ENCODE results near the gene ACE2. TPM values are rescaled to one million over a fixed set of nuclear protein-coding genes. Genes with fewer than 3 reads are reported as not detected.

Gene ACE2
- total RNA-seq, 1 experiment from 2014 or later = not detected

DNA sequence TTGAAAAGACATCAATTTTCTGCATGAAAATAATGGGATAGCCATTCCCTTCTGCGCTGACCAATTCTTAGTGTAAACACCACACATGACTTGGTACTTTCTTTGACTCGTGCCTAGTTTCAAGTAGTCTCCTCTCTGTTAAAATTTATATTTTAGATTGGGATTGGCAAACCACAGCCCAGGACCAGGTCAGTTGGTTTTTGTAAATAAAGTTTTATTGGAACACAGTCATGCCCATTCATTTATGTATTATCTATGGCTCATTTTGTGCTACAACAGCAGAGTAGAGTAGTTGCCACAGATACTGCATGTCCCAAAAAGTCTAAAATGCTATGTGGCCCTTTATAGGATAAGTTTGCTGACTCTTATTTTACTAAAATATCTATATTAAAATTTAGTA lies 53.4 kb downstream of the ACE2 start:
- no peaks in the 10 kb centered on the region for H3K79me1 ChIP-seq (ENCODE audit: insufficient read depth, low read depth, low read length, poor library complexity, severe bottlenecking)
- peaks cover 2% of the 10 kb centered on the region for H3K27me3 Mint-ChIP-seq (ENCODE audit: low read depth)
- H3K4ac ChIP-seq (ENCODE audit: low read depth, low read length) = no peak overlapping the region
- no peak overlapping the region for H2BK15ac ChIP-seq (ENCODE audit: low read depth, low read length)
- H3K9me3 Mint-ChIP-seq = no peaks in the 10 kb centered on the region
- H3K4me3 Mint-ChIP-seq = no peak overlapping the region
- no peak overlapping the region for H2BK120ac ChIP-seq (ENCODE audit: low read depth, low read length, poor library complexity, severe bottlenecking)
- H2BK5ac ChIP-seq (ENCODE audit: insufficient read length, low read length) = no peak overlapping the region
- H3K9ac ChIP-seq (ENCODE audit: extremely low read depth, insufficient read length, low read length) = no peak overlapping the region
- H4K8ac ChIP-seq (replicated peaks; ENCODE audit: insufficient read length, low read depth, low read length) = no peak overlapping the region
- H3K79me2 ChIP-seq (ENCODE audit: insufficient read depth, low read length) = no peaks in the 10 kb centered on the region
- TF ChIP-seq, protein P1, sequence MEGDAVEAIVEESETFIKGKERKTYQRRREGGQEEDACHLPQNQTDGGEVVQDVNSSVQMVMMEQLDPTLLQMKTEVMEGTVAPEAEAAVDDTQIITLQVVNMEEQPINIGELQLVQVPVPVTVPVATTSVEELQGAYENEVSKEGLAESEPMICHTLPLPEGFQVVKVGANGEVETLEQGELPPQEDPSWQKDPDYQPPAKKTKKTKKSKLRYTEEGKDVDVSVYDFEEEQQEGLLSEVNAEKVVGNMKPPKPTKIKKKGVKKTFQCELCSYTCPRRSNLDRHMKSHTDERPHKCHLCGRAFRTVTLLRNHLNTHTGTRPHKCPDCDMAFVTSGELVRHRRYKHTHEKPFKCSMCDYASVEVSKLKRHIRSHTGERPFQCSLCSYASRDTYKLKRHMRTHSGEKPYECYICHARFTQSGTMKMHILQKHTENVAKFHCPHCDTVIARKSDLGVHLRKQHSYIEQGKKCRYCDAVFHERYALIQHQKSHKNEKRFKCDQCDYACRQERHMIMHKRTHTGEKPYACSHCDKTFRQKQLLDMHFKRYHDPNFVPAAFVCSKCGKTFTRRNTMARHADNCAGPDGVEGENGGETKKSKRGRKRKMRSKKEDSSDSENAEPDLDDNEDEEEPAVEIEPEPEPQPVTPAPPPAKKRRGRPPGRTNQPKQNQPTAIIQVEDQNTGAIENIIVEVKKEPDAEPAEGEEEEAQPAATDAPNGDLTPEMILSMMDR (conservative IDR thresholded peaks at IDR 0.05) = no peak
- H3K9me3 ChIP-seq (ENCODE audit: control insufficient read depth, low read depth, low read length) = no peaks in the 10 kb centered on the region
- no peak overlapping the region for H2AK5ac ChIP-seq (ENCODE audit: insufficient read length, low read length)
- H3K18ac ChIP-seq (ENCODE audit: insufficient read length, low read depth, low read length) = no peak overlapping the region
- no peaks in the 10 kb centered on the region for H3K23me2 ChIP-seq (ENCODE audit: insufficient read length, low read depth, low read length, poor library complexity, severe bottlenecking)
- H4K20me1 ChIP-seq (ENCODE audit: control insufficient read depth, insufficient read depth, insufficient read length) = no peaks in the 10 kb centered on the region
- H2AFZ ChIP-seq (ENCODE audit: low read length) = no peak overlapping the region
- H3K4me2 ChIP-seq (ENCODE audit: insufficient read depth, insufficient read length, low read length) = no peak overlapping the region
- H3K27ac Mint-ChIP-seq = no peak overlapping the region
- H4K5ac ChIP-seq (ENCODE audit: insufficient read length, low read depth, low read length) = no peak overlapping the region
- H3K27me3 ChIP-seq (ENCODE audit: insufficient read depth, low read length) = no peaks in the 10 kb centered on the region
- no peak overlapping the region for H3K23ac ChIP-seq (ENCODE audit: insufficient read length, low read depth, low read length)
- H2BK20ac ChIP-seq (ENCODE audit: low read depth, low read length, poor library complexity, severe bottlenecking) = no peak overlapping the region
- no peaks in the 10 kb centered on the region for H3K36me3 Mint-ChIP-seq (ENCODE audit: insufficient read depth in 1 of 3, low read depth in 3 of 3)
- no peaks in the 10 kb centered on the region for H3K4me1 Mint-ChIP-seq
- H2BK12ac ChIP-seq (ENCODE audit: insufficient read length, low read depth, low read length) = no peak overlapping the region
- no CpG with 5 or more reads among the region's 2 CpGs for WGBS (ENCODE audit: extremely low coverage, insufficient read length, low lambda C conversion rate)
- no peak overlapping the region for H3K14ac ChIP-seq (ENCODE audit: insufficient read depth, low read length)
- no peak overlapping the region for H3K27ac ChIP-seq (ENCODE audit: insufficient read length, low read depth, low read length)
- no peak overlapping the region for H3K56ac ChIP-seq (ENCODE audit: insufficient read length, low read depth, low read length)
- H3T11ph ChIP-seq (ENCODE audit: low read length) = no peak overlapping the region
- no peak for DNase-seq
- H4K91ac ChIP-seq (ENCODE audit: insufficient read length, low read depth, low read length) = no peak overlapping the region
- no peaks in the 10 kb centered on the region for H3K4me1 ChIP-seq (ENCODE audit: insufficient read depth, low read length)

All from H9 (cell line).